ENCODE measurements around the gene RPL38. TPM values are rescaled to one million over a fixed set of nuclear protein-coding genes. Genes with fewer than 3 reads are reported as not detected.

The RPL38 gene
- total RNA-seq, 2 experiments from 2014 or later, result 2,305 to 2,531 TPM

- H3K4me3 ChIP-seq (ENCODE audit: low read length), result no peak overlapping the region
- Mint-ChIP-seq H3K27ac (no peak overlapping the region), H3K4me3 (no peak overlapping the region), H3K27me3 (peaks cover 36% of the 10 kb centered on the region), H3K36me3 (ENCODE audit: low read depth) (no peaks in the 10 kb centered on the region), H3K9me3 (no peaks in the 10 kb centered on the region), H3K4me1 (ENCODE audit: low read depth) (peaks cover 3% of the 10 kb centered on the region)
- intact Hi-C loops (cut with DNase I, micrococcal nuclease), result no loop called here
- peaks cover 0 to 18% of the 10 kb centered on the region in 2 experiments for H3K27me3 ChIP-seq (ENCODE audit: control insufficient read depth in 1 of 2, insufficient read depth in 2 of 2, low read length in 2 of 2)
- H3K36me3 ChIP-seq (ENCODE audit: insufficient read depth, low read length), result no peaks in the 10 kb centered on the region
- ChIA-PET CTCF (no interaction called here), POLR2A (no interaction called here)
- no peaks in the 10 kb centered on the region for H3K9me3 ChIP-seq (ENCODE audit: control insufficient read depth in 1 of 2, insufficient read depth in 1 of 2, low read length in 2 of 2)
- DNase-seq, result no peak
- ATAC-seq (ENCODE audit: poor library complexity), result no peak
- no peak overlapping the region for H3K27ac ChIP-seq (ENCODE audit: low read depth in 1 of 2, low read length in 2 of 2)
- no peak for TF ChIP-seq CTCF (IDR thresholded peaks at IDR 0.05)
- H3K4me1 ChIP-seq (ENCODE audit: insufficient read depth, low read length), result peaks cover 8% of the 10 kb centered on the region
Measured at GRCh38 chr17:74194682-74195081, 8.8 kb upstream of the RPL38 start.

GRCh38 chr17:74196541-74197317, 6.7 kb upstream of the RPL38 start:
- ATAC-seq (ENCODE audit: poor library complexity), result no peak
- Histone ChIP-seq H3K36me3 (ENCODE audit: insufficient read depth, low read length) (no peaks in the 10 kb centered on the region), H3K27ac (ENCODE audit: low read depth in 1 of 2, low read length in 2 of 2) (no peak overlapping the region), H3K4me3 (ENCODE audit: low read length) (no peak overlapping the region), H3K4me1 (ENCODE audit: insufficient read depth, low read length) (peaks cover 11% of the 10 kb centered on the region), H3K9me3 (ENCODE audit: control insufficient read depth in 1 of 2, insufficient read depth in 1 of 2, low read length in 2 of 2) (no peaks in the 10 kb centered on the region), H3K27me3 (ENCODE audit: control insufficient read depth in 1 of 2, insufficient read depth in 2 of 2, low read length in 2 of 2) (peaks cover 17 to 33% of the 10 kb centered on the region in 2 experiments)
- TF ChIP-seq CTCF (IDR thresholded peaks at IDR 0.05), result no peak
- Mint-ChIP-seq H3K4me3 (no peak overlapping the region), H3K27me3 (peaks cover 49% of the 10 kb centered on the region), H3K27ac (no peak overlapping the region), H3K4me1 (ENCODE audit: low read depth) (peaks cover 6% of the 10 kb centered on the region), H3K36me3 (ENCODE audit: low read depth) (no peaks in the 10 kb centered on the region), H3K9me3 (no peaks in the 10 kb centered on the region)
- POLR2A ChIA-PET, result no interaction called here
- CTCF ChIA-PET, result no interaction called here
- DNase-seq, result no peak
- intact Hi-C loops (cut with DNase I, micrococcal nuclease), result no loop called here

- intact Hi-C loops (cut with DNase I, micrococcal nuclease), result no loop called here
- no peaks in the 10 kb centered on the region for H3K36me3 Mint-ChIP-seq (ENCODE audit: low read depth)
Measured at GRCh38 chr17:74197801-74198200, 5.7 kb upstream of the RPL38 start.

More at GRCh38 chr17:74197801-74198200, 5.7 kb upstream of the RPL38 start:
- H3K9me3 Mint-ChIP-seq, result no peaks in the 10 kb centered on the region
- no peak overlapping the region for H3K27ac Mint-ChIP-seq
- Histone ChIP-seq H3K27me3 (ENCODE audit: control insufficient read depth in 1 of 2, insufficient read depth in 2 of 2, low read length in 2 of 2) (peaks cover 20 to 36% of the 10 kb centered on the region in 2 experiments), H3K27ac (ENCODE audit: low read depth in 1 of 2, low read length in 2 of 2) (no peak overlapping the region), H3K4me3 (ENCODE audit: low read length) (no peak overlapping the region), H3K36me3 (ENCODE audit: insufficient read depth, low read length) (no peaks in the 10 kb centered on the region), H3K9me3 (ENCODE audit: control insufficient read depth in 1 of 2, insufficient read depth in 1 of 2, low read length in 2 of 2) (no peaks in the 10 kb centered on the region), H3K4me1 (ENCODE audit: insufficient read depth, low read length) (peaks cover 13% of the 10 kb centered on the region)
- POLR2A ChIA-PET, result no interaction called here
- no peak overlapping the region for H3K4me3 Mint-ChIP-seq
- CTCF ChIA-PET, result no interaction called here
- peaks cover 6% of the 10 kb centered on the region for H3K4me1 Mint-ChIP-seq (ENCODE audit: low read depth)
- no peak for ATAC-seq (ENCODE audit: poor library complexity)
- TF ChIP-seq CTCF (IDR thresholded peaks at IDR 0.05), result no peak
- peaks cover 48% of the 10 kb centered on the region for H3K27me3 Mint-ChIP-seq
- DNase-seq, result no peak

Data from CD4-positive, alpha-beta T cell (primary cell).